GM21825 (cell line): Measurements from ENCODE around the gene DENND4A.

Experiments
- ATAC-seq: cut with Tn5 transposase; IDR thresholded peaks from one replicate; pipeline ENCODE4 v1.9.1; 2021; ENCODE audit warnings: mild to moderate bottlenecking, moderate library complexity; ENCODE audit not compliant: unreplicated experiment

The DENND4A gene

DNA sequence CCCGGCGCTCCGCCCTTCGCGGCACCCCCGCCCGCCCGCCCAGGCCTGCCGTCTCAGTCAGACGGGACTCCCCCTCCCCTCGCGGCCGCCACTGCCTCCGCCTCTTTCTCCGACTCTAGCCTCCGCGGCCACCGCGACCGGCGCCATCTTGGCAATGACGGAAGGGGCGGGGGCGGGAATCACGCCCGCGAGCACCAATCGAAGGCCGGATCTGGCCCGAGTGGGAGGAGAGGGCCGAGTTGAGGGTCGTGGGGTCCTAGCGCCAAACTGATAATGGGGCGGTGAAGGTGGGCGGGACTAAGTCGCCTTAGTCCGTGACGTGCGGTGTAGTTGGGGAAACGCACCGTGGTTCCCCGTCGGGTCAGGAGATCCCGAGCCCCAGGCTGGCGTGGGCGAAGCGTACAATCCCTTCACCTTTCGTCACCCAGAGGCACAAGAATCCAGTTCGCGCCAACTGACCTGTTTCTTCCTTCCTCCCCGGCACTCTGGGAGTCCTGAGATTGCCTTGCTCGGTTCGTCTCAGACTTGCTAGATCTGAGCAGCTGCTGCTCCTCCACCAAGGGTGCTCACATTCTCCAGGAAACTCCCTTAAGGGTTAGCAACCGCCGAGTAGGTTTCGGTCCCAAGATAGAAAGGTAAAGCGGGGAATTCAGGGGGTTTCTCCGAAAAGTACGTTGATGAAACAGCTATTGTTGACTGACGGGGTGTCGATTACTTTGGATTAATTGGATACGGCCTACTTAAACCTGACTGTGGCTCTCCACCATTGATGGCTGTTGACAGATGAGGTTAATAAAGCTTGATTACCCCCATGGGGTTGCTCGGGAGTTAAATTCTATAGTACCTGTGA lies at the start of gene DENND4A:
Gene DENND4A (minus strand): TSS at position 156 of the 850 bp plus-strand sequence. CDS start 35,843 bp downstream, outside the sequence.
- peak; percentile 67 for ATAC-seq

DNA sequence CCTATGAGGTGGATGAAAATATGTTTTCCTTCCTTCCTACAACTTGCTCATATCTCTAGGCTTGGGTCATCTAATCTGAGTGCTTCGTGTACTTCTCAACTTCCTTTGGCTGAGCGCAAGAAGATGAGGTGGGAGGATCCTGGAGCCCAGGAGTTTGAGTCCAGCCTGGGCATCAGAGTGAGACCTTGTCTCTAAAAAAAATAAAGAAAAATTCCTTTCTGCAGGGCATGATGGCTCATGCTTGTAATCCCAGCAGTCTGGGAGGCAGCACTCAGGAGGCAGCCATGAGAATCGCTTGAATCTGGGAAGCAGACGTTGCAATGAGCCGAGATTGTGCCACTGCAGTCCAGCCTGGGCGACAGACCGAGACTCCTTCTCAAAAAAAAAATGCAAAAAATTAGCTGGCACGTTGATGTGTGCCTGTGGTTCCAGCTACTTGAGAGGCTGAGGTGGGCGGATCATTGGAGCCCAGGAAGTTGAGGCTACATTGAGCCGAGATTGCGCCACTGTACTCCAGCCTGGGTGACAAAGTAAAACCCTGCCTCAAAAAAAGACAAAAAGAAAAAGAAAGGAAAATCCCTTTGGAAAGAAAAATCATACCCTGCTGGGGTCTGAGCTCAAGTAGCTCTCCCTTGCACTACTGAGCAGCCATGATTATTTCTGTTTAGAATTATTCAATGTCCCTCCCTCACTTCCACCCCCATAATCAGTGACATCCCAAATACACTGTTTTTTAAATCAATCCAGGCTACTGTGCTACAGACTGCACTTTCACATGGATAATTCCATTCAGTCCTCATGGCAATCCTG lies 49.2 kb upstream of the DENND4A start:
- no peak for ATAC-seq

DNA sequence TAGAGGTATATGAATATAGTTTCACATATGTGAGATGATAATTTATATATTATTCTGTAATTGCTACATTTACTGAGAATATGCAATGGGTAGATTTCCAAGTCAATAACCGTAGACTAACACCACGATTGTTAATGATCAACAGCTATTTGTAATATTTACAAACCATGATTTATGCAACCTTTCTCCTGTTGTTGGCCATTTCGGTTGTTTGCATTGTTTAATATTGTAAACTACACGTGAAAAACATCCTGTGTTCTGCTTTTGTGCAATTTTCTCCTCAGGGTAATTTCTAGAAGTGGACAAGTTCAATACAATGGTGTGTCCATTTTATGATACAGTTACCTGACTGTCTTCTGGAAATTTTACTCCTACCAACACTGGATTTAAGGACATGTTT lies 47.9 kb upstream of the DENND4A start:
- ATAC-seq, result no peak

DNA sequence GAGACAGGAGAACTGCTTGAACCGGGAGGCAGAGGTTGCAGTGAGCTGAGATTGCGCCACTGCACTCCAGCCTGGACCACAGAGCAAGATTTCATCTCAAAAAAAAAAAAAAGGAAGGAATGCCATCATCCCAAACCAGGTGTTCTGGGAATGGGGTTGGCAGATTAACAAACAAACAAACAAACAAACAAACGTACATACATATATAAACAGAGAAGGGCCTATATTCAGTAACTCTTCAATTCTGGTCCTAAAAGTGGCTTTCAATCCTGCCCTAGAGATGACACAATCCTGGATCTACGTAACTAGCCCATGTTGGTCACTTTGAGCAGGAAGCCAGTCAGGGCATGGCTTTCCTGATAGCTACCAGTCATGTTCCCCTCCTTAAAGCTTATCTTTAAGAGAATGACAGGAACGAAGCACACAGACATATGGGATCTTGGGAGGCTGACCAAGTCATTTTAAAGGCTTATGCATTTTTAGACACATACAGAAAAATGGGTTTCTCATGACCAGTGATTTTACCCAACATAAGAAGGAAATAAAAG lies 47.3 kb upstream of the DENND4A start:
- no peak for ATAC-seq

DNA sequence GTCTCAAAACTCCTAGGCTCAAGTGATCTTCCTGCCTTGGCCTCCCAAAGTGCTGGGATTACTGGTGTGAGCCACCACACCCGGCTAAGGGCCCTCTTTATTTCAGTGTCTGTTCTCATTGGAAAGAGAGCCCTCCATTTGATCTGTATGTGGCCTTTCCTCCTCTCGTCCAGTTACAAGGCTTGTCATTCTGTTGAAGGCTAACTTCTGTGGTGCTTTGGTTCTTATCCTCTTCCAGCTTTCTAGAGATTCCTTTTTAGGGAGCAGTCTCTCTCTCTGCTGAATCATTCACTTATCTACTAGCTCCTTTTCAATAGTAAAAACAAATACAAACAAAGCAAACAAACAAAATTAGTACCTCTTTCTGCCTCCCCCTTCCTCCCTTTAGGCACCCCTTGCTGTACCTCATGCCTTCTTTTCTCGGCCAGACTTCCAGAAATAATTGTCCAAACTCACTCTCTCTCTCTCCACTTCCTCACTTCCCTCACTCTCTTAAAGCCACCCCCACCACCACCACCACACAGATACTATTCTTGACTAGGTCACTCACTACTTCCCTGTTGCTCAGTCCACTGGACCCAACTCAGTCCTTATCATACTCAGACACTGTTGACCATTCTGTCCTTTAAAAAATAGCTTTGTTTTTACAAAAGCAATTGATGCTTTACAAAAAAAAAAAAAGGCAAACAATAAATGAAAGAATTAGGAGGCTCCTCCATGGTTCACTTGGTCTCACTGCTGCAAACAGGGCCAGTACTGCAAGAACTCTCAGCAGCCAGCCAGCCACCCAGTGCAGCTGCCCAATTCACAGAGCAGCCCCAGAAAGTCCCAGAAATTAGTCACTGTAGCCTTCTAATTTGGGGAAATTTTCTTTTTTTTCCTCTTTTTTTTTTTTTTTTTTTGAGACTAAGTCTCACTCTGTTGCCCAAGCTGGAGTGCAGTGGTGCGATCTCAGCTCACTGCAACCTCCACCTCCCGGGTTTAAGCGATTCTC lies 45.5 kb upstream of the DENND4A start:
- ATAC-seq, result no peak

DNA sequence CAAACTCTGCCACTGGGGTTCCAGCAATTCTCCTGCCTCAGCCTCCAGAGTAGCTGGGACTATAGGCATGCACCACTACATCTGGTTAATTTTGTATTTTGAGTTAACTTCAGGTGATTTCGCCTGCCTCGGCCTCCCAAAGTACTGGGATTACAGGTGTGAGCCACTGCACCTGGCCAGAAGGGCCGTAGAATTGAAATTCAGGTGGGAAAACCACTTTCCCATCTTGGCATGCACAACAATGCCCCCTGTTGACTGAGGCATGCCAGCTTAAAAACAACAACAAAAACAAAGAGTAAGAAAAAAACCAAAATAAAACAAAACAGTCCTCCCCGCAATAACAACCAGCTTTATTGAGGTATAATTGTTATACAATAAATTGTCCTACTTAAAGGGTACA lies 44.6 kb upstream of the DENND4A start:
- ATAC-seq, result no peak

DNA sequence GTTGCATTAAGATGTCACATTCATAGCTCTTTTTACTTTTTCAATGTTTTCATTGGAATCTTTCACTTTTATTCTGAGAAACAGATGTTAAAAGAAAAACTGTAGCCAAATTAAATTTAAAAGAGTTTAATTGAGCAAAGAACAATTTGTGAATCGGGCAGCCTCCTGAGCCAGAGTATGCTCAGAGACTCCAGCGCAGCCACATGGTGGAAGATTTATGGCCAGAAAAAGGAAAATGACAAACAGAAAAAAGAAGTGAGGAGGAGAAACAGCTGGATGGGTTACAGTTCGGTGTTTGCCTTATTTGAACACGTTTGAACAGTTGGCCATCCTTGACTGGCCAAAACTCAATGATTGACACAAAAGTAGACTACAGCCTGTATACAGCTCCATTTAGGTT lies 43.4 kb upstream of the DENND4A start:
- no peak for ATAC-seq

DNA sequence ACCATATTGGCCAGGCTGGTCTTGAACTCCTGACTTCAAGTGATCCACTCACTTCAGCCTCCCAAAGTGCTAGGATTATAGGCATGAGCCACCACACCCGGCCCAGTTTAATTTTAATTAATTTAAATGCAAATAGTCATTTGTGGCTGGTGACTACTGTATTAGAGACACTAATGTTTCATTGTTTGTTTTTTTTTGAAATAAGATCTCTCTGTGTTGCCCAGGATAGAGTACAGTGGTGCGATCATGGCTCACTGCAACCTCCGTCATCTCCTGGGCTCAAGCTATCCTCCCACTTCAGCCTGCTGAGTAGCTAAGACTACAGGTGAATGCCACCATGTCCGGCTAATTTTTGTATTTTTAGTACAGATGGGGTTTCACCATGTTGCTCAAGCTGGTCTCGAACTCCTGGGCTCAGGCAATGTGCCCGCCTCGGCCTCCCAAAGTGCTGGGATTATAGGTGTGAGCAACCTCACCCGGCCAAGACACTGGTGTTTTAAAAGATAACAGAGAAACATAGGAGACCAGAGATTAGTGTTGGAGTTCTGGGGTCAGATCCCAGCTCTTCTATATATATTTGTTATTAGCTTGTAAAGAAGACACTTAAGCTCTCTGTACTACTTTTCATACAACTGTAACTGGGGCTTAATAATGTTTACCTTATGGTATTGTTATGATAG lies 42.6 kb upstream of the DENND4A start:
- no peak for ATAC-seq

DNA sequence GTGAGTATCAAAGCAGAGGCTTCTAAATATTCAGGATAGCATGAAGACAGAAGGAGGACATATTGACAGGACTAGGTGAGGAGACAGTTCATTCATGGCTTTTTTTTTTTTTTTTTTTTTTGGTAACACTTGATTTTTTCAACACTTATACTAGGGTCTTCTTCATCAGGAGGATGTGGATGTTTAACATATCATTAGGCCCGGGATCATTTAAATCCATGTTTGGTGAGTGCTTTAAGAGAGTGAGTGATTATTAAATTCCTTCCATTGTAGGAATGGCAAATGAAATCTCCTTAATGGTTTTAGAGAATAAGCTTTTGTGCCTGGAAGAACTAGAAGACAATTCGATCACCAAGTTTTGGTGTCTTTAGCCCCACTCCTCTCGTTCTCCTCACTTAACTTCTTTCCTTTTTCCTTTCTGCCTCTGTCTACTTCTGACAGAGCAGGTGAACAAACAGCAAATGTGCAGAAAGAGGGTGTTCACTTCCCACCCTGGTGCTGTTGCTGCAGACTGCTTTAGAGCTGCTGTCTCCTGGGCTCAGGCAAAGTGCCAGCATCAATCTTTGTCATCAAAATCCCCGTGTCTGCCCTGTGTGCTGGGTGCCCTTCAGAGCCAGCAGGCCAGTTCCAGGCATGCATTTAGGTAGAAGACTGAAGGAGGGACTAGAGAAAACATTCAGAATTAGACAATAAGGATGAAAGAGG lies 41.6 kb upstream of the DENND4A start:
- ATAC-seq, result no peak

DNA sequence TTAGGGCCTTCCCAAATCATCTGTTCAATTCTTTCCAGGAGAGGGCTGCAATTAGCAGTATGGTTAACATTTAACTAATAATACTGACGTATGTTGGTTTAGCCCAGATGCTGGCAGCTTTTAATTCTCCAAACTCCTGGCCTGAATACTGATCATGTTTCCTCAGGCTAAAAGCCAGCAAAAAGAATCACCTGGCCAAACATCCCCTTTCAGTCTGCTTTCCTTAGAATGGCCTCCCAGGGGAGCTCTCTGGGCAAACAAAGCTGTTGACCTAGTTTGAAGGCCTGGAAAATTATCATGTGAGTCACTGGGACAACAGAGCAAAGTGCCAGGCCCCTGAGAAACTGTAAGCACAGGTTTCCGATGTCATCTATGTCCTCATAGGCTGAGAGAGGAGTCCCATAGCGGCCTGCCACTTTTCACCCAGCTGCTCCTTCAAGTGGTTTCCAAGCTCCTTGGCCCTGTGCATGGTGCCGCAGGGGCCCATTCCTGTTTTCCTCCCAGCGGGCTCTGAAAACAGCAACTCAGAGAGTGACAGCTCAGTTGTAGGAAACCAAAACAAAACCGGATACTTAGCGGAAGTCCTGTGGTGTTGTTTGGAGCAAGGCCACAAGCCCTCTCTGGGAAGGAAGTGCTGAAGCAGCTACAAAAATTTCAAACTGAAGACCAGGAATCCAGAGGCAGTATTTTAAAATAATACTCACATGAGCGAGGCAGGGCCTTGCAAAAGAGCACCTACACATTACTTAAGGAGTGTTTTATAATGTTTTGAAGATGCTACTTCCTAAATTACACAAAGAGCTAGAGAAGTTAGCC lies 40.7 kb upstream of the DENND4A start:
- ATAC-seq, result peak; percentile 41

DNA sequence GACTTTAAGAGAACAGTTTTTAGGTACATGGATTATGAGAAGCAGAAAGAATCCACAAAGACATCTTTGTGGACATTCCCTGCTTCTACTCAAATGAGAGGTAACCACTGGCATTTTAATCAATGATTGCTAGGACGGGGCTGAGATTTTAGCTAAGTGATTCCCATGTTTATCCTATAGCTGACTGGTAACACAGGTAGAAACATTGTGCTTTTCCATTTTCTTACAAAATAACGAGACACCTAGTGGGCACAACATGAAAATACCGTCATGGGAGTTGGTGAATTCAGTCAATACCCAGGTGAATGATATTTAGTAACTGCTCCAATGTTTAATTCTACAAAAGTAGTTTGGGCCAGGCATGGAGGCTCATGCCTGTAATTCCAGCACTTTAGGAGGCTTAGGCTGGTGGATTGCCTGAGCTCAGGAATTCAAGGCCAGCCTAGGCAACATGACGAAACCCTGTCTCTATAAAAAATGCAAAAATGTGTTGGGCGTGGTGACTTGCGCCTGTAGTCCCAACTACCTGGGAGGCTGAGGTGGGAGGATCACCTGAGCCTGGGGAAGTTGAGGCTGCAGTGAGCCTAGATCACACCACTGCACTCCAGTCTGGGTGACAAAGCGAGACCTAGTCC lies 37.2 kb upstream of the DENND4A start:
- no peak for ATAC-seq

DNA sequence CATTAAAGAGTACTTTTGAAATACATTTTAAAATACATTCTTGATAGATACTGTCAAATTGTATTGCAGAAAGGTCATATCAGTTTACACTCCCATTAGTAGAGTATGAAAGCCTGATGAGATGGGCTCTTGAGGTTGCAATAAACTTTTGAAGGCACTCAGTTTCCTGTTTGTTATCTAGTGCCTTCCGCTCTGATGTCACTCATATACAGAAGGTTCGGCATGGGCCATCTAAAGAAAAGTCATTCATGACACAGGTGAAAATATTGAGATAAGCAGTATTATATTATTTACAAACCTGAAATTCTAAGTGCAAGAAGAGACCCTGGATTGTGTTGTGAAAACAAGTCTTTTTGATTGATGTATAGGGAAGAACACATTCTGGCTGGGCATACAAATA lies 36.5 kb upstream of the DENND4A start:
- ATAC-seq, result no peak

DNA sequence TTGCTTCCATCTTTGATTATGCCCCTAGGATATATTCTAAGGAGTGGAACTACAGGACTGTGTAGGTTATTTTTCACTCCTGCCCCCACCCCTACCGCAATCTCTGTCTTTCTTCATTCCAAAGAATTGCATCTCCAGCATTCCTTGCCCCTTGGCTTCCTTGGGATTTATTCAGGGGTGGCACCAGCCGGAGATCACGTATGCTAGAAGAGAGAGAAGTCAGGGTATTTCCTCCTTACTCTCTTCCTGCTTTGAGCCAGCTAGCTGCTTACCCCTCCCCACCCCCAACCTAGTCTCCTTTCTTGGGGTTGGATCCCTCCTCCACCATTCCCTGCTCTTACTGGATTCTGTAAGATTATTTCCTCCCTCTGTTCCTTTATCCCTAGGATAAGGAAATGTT lies 35.0 kb upstream of the DENND4A start:
- no peak for ATAC-seq

DNA sequence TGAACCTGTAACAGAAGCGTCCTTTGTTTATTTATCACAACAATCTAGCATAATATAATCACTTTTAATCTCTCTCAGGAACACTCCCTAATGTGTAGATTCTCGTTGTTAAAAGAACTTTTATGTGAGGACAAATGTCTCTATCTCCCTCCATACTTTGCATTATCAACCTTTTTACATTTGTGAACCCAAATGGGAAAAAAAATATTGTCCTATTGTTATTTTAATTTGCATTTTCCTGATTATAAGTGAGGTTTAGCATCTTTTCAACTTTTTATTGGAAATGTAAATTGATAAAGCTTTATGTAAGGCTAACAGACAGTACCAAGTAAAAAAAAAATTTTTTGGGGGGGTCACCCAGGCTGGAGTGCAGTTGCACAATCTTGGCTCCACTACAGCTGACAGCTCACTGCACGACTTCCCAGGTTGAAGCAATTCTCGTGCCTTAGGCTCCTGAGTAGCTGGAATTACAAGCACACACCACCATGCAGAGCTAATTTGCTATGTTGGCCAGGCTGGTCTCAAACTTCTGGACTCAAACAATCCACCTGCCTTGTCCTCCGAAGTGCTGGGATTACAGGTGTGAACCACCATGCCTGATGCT lies 33.0 kb upstream of the DENND4A start:
- ATAC-seq, result no peak

DNA sequence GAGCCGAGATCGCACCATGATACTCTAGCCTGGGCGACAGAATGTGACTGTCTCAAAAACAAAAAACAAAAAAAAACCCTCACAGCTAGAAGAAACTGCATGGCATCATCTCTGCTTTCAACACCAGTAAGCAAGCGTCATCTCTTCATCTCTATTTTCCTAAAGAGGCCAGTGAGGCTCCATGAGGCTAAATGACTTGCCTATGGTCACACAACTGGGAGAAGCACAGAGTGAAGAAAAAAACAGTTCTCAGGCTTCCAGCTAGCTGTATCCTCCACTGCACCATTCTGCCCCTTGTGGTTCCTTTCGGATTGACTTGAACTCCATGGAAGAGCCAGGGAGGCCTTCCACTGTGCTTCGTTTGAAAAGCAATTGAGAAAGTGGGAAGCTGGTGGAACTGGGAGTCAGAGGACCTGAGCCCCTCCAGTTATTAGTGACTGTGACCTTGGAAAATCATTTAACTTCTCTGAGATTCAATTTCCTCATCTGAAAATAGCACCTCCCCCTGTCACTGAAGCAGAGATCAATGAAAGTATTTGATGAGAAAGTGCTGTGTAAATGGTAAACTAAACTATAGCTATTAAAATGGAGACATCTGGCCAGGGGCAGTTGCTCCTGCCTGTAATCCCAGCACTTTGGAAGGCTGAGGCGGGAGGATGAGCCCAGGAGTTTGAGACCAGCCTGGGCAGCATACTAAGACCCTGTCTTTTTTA lies 32.1 kb upstream of the DENND4A start:
- ATAC-seq, result no peak

DNA sequence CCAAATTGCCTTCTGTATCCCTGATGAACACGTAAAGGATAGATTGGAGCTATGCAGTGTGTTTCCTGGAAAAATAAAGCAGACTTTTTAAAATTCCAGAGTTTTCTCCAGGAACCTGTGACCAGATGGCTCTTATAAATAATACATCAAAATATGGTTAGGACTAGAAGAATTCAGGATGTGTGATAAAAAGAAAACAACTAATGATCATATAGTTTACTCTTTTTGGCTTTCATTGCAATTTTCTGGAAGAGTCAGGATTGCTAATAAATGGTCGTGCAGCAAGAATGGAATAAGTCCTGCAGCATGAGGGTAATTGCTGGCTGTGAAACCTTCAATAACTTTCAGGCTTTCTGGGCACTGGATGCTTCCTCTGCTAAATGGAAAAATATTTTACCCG lies 30.2 kb upstream of the DENND4A start:
- ATAC-seq, result no peak

DNA sequence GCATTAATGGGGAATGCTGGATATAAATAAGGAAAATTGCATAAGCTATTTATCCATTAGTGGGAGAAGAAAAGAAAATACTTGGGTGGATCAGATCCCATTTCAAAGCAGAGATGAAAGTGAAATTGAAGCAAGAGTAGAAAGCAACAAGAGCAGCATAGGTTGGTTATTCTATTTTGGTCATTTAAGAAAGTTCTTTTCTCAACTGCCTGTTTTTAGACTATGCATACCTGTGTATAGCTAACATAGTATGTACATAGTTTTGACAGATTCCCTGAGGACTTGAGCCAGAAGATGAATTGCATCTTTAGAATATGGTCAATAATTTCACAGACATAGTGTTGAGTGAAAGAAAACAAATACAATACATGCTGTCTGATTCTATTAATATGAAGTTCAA lies 29.0 kb upstream of the DENND4A start:
- no peak for ATAC-seq
